Eye (tissue), 1 donor: Measurements from ENCODE around the gene SMTNL1.

Experiments used
- DNase-seq: peaks from one replicate; pipeline ENCODE4 v3.0.0-alpha.2; 2015

Gene SMTNL1, protein sequence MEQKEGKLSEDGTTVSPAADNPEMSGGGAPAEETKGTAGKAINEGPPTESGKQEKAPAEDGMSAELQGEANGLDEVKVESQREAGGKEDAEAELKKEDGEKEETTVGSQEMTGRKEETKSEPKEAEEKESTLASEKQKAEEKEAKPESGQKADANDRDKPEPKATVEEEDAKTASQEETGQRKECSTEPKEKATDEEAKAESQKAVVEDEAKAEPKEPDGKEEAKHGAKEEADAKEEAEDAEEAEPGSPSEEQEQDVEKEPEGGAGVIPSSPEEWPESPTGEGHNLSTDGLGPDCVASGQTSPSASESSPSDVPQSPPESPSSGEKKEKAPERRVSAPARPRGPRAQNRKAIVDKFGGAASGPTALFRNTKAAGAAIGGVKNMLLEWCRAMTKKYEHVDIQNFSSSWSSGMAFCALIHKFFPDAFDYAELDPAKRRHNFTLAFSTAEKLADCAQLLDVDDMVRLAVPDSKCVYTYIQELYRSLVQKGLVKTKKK

DNA sequence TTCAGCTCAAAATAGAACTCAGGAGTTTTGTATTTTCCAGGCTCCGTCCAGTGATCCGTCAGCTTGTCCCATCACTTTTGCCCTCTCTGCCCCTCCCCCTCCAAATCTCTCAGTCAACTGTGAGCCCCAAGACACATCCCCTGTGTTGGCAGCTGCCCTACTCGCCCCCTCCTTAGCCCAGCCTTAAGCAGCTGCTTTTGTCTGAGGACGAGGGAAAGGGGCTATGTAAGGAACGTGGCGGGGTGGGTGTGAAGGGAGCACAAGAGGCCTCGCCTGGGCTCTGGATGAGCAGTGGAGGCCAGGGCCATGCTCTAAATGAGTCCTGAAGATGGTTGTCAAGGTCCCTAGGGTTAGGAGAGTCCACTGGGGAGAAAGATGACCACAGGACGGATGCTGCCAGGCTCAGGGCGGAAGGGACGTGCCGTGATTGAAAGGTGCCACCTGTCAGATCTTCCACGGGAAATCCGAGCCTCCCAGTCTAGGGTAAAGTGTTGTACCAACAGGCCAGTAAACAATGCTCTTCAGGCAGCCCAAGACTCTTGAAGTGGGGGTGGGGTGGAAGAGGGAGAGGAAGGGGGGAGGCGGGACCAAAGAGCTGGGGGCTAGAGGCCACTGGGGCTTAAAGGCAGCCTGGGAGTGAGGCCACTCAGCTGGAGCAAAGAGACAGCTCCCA, at the start of gene SMTNL1:
SMTNL1 (plus strand) TSS at position 649 of the 673 bp plus-strand sequence. CDS start 5,048 bp downstream, outside the sequence.
- peak; percentile 13 for DNase-seq

GRCh38 chr11:57487920-57488659, 49.3 kb upstream of the SMTNL1 start:
- no peak for DNase-seq

- no peak for DNase-seq
Measured at GRCh38 chr11:57490456-57491248, 46.7 kb upstream of the SMTNL1 start.

DNA sequence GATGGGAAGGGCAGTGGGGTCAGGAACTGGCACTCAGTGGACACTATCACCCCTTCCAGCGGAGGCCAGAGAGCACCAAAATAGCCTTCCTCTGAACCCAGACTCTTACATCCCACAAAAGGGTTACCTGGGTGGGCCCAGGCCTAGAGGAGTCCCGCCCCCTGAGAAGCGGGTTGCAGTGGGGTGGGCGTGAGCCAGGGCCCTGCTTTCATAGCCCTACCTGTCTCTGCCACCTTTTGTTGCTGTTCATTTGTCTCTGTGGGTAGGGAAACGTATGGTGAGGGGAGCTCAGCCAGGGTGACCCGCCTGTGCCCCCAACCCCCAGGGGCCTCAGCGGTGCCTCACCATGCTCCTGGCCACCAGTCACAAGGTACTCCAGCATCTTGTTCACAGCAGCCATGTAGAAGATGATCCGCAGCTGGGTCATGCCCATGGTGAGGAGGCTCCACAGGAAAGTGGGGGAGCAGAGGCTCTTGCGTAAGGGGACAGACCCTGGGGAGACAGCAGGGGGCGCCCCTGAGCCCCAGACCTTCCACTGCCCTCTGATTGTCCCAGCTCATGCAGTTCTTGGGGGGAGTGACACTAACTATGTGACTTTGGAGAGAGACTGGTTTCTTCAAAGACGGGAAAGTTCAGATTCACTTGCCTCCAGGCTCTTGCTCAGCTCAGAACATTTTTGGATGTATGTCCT, 45.9 kb upstream of the SMTNL1 start:
- DNase-seq, result no peak

DNA sequence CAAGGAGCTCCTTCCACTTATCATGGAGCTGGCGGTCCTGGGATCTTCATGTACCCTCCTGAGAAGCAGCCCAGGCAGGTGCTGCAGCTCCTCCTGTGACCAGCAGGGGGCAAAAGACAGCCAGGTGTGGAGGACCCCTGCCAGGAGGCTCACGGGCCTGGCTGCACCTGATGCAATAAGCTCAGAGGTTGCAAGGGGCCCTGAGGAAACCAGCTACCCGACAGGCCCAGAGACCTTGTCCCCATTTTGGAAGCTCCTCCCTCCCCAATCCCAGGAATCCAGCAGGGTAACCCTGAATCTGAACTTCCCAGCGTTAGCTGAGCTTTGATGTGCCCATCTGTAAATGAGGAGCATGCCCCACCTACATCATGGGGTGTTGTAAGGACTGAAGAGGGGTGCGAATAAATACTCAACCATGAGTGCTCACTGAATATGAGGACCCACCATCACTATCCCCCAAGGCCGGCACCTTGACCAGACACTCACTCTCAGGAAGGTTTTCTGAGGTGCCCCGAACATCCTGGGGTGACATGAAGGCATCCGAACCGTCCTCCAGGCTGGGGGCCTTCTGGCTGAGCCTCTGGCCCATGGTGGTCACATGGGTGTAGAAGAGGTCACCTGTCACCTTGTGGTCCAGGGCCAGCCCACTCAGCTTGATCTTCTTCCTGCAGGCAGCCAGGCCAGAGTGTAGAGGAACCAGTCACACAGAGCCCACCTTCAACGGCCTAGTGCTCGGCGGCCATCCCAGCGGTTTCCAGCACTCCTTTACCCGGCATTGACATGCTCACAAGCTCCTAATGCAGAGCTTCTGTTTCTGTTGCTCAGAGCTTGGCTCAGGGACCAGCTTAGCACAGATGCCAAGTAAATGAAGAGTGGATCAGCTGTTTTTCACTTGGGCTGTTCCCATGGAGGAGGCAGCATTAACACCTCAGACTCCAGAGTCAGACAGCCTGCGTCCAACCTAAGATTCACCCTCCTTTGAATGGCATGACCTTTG, 43.6 kb upstream of the SMTNL1 start:
- no peak for DNase-seq

GRCh38 chr11:57496109-57496820, 41.1 kb upstream of the SMTNL1 start:
- no peak for DNase-seq

DNA sequence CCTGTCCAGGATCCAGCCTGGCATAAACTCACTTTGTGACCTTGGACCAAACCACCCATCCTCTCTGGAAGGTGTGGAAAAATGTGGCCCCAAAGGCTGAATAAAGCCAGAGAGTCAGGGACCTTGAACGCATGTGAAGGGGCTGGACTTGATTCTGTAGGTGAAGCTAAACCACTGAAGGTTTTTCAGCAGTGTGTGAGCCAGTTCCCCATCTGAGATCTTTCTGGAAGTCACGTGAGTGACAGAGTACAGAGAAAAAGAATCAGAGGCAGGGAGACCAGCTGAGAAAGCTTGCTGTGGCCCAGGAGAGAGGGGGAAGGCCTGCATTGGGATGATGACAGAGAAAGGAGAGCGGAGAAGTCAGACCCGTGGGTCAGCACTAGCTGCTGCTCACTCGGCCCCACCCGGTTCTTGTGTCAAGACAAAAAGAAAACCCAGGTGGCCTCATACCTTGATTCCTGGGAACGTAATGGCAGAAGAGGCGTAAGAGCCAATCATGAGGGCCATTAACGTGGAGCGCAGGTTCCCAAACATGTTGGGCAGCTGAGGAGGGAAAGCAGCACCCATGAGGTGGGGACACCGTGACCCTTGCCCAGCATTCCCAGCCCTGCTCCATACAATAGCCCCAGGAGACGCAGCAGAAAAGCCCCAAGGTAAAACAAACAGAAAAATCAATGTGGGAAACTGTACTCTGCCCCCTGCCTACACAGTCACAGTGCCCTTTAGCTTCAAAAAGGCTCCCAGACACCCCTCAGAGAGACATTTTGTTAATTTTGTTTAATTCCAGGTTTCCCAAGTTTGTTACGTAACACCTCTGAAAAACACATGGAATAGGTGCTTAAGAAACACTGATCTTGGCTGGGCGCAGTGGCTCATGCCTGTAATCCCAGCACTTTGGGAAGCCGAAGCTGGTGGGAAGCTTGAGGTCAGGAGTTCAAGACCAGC, 39.8 kb upstream of the SMTNL1 start:
- no peak for DNase-seq

GRCh38 chr11:57498540-57498939, 38.9 kb upstream of the SMTNL1 start:
- DNase-seq, result no peak

DNA sequence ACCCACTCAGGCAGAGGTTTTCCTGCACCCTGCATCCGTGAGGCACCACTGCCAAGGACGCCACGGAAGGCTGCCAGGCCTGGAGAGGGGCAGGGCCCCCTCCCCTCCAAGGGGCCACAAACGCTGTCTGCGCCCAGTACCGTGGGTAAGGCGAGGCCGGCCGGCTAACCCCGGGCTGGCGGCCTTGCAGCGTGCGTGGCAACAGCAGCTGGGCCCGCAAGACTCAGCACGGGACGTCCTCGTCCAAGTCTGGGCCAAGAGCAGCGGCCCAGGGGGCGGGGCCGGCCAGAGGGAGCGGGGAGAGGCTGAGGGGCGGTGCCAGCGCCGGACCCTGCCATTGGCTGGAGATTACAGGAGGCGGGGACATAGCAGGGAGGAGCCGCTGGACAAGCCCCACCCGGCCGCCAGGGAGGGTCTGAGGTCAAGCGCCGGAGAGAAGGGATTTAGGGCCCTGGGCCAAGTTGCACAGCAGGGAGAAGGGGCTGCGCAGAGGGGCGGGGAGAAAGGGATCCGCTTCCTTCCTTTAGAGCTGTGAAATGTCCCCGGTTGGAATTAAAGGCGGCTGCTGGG, 37.9 kb upstream of the SMTNL1 start:
- peak; percentile 95 for DNase-seq

GRCh38 chr11:57499983-57500461, 37.4 kb upstream of the SMTNL1 start:
- DNase-seq, result no peak

- DNase-seq, result no peak
Measured at GRCh38 chr11:57500515-57500914, 36.9 kb upstream of the SMTNL1 start.

DNA sequence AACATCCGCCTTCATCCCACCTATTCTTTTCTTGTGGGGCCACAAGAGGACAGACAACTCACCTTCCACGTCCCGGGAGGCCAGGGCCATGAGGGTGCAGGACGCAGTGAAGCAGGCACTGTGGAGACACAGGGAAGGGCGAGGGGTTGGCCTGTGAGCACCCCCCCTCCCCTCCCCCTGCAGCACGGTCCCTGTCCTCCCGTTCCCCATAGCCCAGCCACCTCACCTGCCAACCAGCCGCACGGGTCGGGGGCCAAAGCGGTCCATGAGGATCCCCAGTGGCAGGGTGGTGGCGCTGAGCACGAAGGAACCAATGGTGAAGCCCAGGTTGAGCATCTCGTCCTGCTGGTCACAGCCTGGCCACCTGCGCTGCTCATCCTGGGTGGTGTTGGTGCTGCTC, 36.5 kb upstream of the SMTNL1 start:
- no peak for DNase-seq

GRCh38 chr11:57501953-57502352, 35.4 kb upstream of the SMTNL1 start:
- no peak for DNase-seq

DNA sequence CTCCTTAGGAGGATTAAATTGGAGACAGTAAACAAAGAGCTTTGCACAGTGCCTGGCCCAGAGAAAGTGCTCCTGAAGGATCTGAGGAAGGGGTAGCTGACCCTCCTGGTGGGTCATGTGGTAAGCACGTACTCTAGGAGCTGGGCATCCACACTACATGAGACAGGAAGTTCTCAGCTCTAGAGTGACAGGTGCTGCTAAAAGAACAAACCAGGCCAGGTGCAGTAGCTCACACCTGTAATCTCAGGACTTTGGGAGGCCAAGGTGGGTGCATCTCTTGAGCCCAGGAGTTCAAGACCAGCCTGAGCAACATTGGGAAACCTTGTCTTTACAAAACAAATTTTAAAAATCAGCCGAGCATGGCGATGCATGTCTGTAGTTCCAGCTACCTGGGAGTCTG, 35.0 kb upstream of the SMTNL1 start:
- DNase-seq, result no peak

- DNase-seq, result no peak
Measured at GRCh38 chr11:57502870-57503269, 34.5 kb upstream of the SMTNL1 start.

DNA sequence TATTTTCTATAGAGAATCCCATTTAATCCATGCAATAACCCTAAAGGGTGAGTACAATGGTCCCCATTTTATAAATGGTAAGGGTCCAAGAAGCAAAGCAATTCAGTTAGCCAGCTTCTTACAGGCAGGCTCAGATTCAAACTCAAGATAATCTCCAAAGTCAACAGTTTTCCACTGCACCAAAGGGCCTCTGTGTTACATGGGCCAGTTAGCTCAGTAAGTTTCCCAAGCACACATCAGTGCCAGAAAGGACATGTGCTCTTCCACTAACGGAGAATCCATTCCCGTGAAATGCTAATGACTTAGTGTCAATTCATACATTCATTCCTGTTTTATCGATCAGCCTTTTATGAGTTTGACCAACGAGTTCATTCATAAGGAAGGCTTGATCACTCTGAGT, 32.9 kb upstream of the SMTNL1 start:
- no peak for DNase-seq

GRCh38 chr11:57506522-57506921, 30.9 kb upstream of the SMTNL1 start:
- DNase-seq, result no peak
